Tibial nerve (tissue), 4 donors: ENCODE measurements around the gene TPM2. TPM values are rescaled to one million over a fixed set of nuclear protein-coding genes. Genes with fewer than 3 reads are reported as not detected.
"Not testable (repeated sequence)": the region's sequence is repeated elsewhere in the genome, so short reads cannot be mapped to it uniquely, and the experiment has no call there.

Experiments used
- DNase-seq, 2 donors: peaks; one replicate each; pipeline ENCODE4 v3.0.0-alpha.2; 2019; ENCODE audit warnings: low spot score in 2 of 2
- H3K27ac ChIP-seq, 4 donors: fragments of 200-600 bp; sonication (generic) in 3 of 4; one replicate each; pipeline ENCODE4 v1.5.1; 2017 to 2019; ENCODE audit warnings: mild to moderate bottlenecking in 1 of 4
- H3K27me3 ChIP-seq, 2 donors: fragments of 200-600 bp; sonication (generic) in 1 of 2; one replicate each; pipeline versions ENCODE4 v1.5.1 to v1.6.0; 2017 to 2019
- H3K36me3 ChIP-seq, 3 donors: fragments of 200-600 bp; sonication (generic); one replicate each; pipeline ENCODE4 v1.5.1; 2018 to 2019
- H3K4me1 ChIP-seq, 4 donors: fragments of 200-600 bp; sonication (generic) in 3 of 4; one replicate each; pipeline ENCODE4 v1.5.1; 2017 to 2019
- H3K4me3 ChIP-seq, 4 donors: fragments of 200-600 bp; sonication (generic) in 3 of 4; one replicate each; pipeline ENCODE4 v1.5.1; 2017 to 2019; ENCODE audit warnings: mild to moderate bottlenecking in 1 of 4, moderate library complexity in 1 of 4
- H3K9me3 ChIP-seq, 4 donors: fragments of 200-600 bp; sonication (generic) in 3 of 4; one replicate each; pipeline ENCODE4 v1.5.1; 2017 to 2019
- EP300 ChIP-seq, 2 donors: sonication (generic); formaldehyde crosslinking; IDR thresholded peaks; one replicate each; pipeline ENCODE4 v1.6.1; 2017; ENCODE audit warnings: antibody characterized with exemption in 2 of 2, mild to moderate bottlenecking in 1 of 2
- POLR2A ChIP-seq, 2 donors: fragments of 450-650 bp; IDR thresholded peaks; one replicate each; pipeline ENCODE4 v1.6.1; 2017; ENCODE audit warnings: antibody characterized with exemption in 2 of 2, mild to moderate bottlenecking in 2 of 2, moderate library complexity in 2 of 2
- WGBS, 2 donors: methylation state at CpG; one replicate each; pipeline ENCODE4 v1.1.5; 2018; 5-methylcytosine and 5-hydroxymethylcytosine counted together
- total RNA-seq, 4 donors: library from RNA; depleted of rRNA; stranded (reverse); fragments of >200 nt; gene quantifications; one replicate each; pipeline ENCODE4 v1.1.0, GENCODE V29; 2016
- TF ChIP-seq, protein P1 (sequence below), 5 experiments: fragments of 200-600 bp in 3 of 5; fragments of 450-650 bp in 2 of 5; sonication (generic) in 3 of 5; IDR thresholded peaks; one replicate each; pipeline ENCODE4 v1.5.1; 2016 to 2019; ENCODE audit warnings: antibody characterized with exemption in 5 of 5, mild to moderate bottlenecking in 3 of 5, moderate library complexity in 2 of 5

Gene TPM2
- total RNA-seq, 4 donors from 2014 or later = 229 to 350 (median 289) TPM

DNA sequence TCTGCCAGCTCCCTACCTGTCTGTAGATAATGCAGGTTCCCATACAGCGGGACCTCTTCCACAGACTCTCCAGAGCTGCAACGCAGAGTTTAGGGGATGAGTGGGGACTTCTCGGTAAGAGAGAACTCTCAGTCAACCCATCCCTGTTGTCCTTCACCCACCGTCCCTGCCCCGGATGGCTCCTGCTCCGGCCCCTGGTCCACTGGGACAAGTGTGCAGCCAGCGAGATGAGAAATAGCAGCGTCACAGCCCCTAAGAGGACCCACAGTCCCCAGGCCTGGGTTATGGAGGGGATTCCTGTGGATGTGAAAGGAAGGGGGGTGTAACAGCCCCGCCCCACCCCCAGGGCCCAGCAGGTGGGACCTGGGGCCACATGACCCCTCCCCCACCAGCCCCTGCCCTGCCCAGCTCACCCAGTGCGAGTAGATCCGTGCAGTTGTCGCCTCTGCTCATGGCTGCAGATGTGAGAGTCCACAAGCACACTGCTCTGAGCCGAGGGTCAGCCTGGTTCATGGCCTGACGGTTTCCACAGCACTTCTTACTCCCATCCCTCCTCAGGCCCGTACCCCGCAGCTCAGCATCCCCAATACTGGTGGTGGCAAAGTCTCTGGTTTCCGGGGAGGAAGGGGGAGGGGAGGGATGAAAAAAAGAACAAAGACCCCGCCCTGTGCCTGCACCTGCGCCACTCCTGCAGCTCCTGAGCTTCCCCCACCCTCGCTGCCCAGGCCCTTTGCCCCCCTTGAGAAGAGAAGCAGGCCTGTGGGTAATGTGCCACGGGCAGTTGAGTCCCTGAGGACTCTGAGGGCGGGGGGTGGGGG is 39.2 kb downstream of the TPM2 start, which contains the start of gene SIT1:
SIT1 (minus strand) TSS at position 591 of the 818 bp plus-strand sequence; CDS start at position 513, 78 bp downstream.
- no peaks in the 10 kb centered on the region for H3K27me3 ChIP-seq
- DNase-seq = no peak
- TF ChIP-seq, protein P1, sequence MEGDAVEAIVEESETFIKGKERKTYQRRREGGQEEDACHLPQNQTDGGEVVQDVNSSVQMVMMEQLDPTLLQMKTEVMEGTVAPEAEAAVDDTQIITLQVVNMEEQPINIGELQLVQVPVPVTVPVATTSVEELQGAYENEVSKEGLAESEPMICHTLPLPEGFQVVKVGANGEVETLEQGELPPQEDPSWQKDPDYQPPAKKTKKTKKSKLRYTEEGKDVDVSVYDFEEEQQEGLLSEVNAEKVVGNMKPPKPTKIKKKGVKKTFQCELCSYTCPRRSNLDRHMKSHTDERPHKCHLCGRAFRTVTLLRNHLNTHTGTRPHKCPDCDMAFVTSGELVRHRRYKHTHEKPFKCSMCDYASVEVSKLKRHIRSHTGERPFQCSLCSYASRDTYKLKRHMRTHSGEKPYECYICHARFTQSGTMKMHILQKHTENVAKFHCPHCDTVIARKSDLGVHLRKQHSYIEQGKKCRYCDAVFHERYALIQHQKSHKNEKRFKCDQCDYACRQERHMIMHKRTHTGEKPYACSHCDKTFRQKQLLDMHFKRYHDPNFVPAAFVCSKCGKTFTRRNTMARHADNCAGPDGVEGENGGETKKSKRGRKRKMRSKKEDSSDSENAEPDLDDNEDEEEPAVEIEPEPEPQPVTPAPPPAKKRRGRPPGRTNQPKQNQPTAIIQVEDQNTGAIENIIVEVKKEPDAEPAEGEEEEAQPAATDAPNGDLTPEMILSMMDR (IDR thresholded peaks at IDR 0.05) = no peak
- TF ChIP-seq EP300 (IDR thresholded peaks at IDR 0.05) (no peak), POLR2A (IDR thresholded peaks at IDR 0.05) (no peak)
- H3K27ac ChIP-seq = peak within 1 kb of the TSS in 1 of 4 donors; percentile 63
- no peaks in the 10 kb centered on the region for H3K9me3 ChIP-seq
- no peaks in the 10 kb centered on the region for H3K36me3 ChIP-seq
- H3K4me3 ChIP-seq = peak within 1 kb of the TSS in 1 of 4 donors; percentile 45
- H3K4me1 ChIP-seq = peaks cover 0 to 12% (median 6%) of the 10 kb centered on the region in 4 donors
- WGBS, 2 donors = 49 to 65% methylated on average over 19 to 21 of the region's 22 CpGs

DNA sequence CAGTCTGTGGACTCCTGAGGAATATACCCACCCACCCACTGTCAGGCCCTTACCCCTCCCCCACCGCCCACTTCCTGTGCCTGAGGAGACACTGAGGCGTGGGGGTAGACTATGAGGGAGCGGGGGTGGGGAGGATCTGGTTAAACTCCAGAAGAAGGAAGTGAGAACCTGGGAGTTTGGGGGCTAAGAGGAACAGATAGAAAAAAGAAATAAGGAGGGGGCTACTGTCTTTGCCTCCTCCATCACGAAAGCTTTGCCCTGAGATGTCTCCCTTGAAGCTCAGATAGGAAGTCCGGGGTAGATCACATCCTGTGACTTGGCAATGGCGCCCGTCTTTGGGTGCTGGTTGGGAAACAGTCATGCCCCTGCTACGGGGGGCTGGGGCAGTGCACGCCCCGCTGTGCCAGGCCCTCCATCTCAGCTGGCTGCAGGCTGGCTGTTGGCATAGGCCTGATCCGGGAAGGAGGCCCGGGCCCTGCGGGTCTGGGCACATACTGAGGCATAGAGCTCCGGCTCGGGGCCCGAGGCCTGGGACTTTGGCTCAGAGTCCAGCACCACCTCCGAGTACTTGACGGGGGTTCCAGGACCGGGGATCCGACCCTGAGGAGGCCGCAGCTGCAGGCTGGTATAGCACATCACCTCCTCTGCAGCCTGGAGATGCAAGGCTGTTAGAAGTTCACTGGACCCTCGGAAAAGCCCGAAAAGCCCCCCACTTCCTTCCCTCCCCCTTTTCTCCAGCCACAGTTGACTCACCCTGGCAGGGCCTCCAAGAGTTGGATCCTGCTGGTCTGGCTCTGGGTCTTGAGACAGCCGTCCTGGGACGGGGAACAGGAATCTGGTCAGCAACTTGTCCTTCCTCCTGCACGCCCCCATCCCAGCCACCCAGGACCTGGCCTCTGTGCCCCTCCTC is 40.0 kb downstream of the TPM2 start:
- Histone ChIP-seq H3K9me3 (no peaks in the 10 kb centered on the region), H3K27ac (peak overlapping the region in 1 of 4 donors; percentile 63), H3K4me3 (peak overlapping the region in 1 of 4 donors; percentile 45), H3K36me3 (no peaks in the 10 kb centered on the region), H3K4me1 (peaks cover 0 to 16% (median 6%) of the 10 kb centered on the region in 4 donors), H3K27me3 (no peaks in the 10 kb centered on the region)
- DNase-seq = no peak
- TF ChIP-seq POLR2A (IDR thresholded peaks at IDR 0.05) (no peak), EP300 (IDR thresholded peaks at IDR 0.05) (no peak)
- TF ChIP-seq, protein P1 (IDR thresholded peaks at IDR 0.05) = no peak
- 69 to 82% methylated on average over 19 to 26 of the region's 26 CpGs for WGBS, 2 donors

DNA sequence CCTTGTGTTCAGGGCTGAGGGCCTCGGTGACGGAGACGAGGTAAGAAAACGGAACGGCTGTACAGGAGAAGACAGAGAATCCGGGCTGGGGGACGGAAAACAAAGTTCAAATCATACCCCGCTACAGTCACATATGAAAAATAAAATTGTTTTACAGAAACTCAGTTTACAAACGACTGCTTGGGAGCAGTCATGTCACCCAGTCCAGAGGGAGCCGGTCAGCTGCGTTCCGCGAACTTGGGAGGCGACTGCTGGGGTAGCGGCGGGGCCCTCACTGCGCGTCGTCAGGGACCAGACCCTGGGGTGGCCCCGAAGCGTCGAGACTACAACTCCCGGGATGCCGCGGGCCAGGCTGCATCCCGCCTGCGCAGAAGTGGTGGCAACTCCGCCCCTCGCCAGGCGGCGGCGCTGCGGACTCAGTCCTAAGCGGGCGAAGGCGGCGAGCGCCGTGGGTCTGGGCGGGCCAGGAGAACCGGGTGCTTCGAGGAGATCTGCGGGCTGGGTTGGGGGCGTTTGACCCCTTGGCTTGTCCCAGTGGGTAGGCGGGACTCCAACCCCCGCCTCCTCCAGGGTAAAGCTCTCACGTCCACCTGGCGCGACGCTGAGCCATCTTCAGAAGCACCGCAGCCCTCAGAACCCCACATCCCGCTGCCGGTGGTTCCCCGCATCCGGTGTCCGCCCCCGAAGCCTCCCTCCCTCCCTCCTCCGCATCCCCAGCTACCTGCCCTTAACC is 43.0 kb downstream of the TPM2 start:
- peak; percentile 89 to 95 for DNase-seq
- 0 to 1% methylated on average over 22 to 44 of the region's 58 CpGs for WGBS, 2 donors
- Histone ChIP-seq H3K36me3 (no peaks in the 10 kb centered on the region), H3K4me1 (peaks cover 0 to 16% (median 6%) of the 10 kb centered on the region in 4 donors), H3K9me3 (no peaks in the 10 kb centered on the region), H3K4me3 (peak overlapping the region; percentile 34 to 73 (median 58)), H3K27ac (peak overlapping the region; percentile 82 to 94 (median 86)), H3K27me3 (no peaks in the 10 kb centered on the region)
- TF ChIP-seq EP300 (IDR thresholded peaks at IDR 0.05) (peak; percentile 81 to 96), POLR2A (IDR thresholded peaks at IDR 0.05) (peak; percentile 74 to 85)
- TF ChIP-seq, protein P1 (IDR thresholded peaks at IDR 0.05) = peak; percentile 94 to 99 (median 99)

DNA sequence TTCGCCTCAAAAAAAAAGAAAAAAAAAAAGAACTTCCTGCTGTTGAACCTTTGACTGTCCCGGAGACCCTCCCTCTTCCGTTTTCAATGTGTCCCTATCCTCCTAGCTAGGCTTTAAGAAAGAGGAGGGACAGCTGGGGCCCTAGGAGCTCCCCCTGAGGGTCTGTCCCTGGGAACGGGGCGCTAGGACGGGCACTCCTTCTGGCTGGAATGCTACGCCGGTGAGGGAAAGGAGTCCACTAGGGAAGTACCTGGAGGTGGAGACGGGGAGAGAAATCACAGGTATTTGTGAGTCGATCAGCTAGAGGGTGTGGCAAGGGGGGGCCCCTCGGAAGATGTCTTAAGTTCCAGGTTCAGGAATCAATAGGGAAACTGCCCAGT is 43.6 kb downstream of the TPM2 start:
- Histone ChIP-seq H3K4me1 (peaks cover 0 to 16% (median 6%) of the 10 kb centered on the region in 4 donors), H3K4me3 (peak overlapping the region; percentile 34 to 73 (median 58)), H3K27me3 (no peaks in the 10 kb centered on the region), H3K36me3 (no peaks in the 10 kb centered on the region), H3K27ac (peak overlapping the region; percentile 82 to 94 (median 86)), H3K9me3 (no peaks in the 10 kb centered on the region)
- 1 to 4% methylated on average over 11 of the region's 11 CpGs for WGBS, 2 donors
- TF ChIP-seq, protein P1 (IDR thresholded peaks at IDR 0.05) = no peak
- TF ChIP-seq EP300 (IDR thresholded peaks at IDR 0.05) (no peak), POLR2A (IDR thresholded peaks at IDR 0.05) (no peak)
- DNase-seq = peak in 1 of 2 donors; percentile 42

DNA sequence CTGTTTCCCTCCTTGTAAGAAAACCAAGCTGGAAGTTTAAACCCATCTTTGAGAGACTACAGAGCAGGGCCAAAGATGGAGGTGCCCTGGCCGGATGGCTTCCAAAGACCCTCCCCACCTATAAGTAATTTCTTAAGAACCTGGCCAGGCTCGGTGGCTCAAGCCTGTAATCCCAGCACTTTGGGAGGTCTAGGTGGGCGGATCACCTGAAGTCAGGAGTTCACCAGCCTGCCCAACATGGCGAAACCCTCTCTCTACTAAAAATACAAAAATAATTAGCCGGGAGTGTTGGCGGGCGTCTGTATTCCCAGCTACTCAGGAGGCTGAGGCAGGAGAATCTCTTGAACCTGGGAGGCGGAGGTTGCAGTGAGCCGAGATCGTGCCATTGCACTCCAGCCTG is 44.0 kb downstream of the TPM2 start:
- peak overlapping the region; percentile 82 to 94 (median 86) for H3K27ac ChIP-seq
- not testable (repeated sequence) for H3K9me3 ChIP-seq, H3K27me3 ChIP-seq, DNase-seq, H3K36me3 ChIP-seq
- H3K4me1 ChIP-seq = peaks cover 0 to 16% (median 6%) of the 10 kb centered on the region in 4 donors
- peak overlapping the region in 3 of 4 donors; percentile 42 to 73 (median 73) for H3K4me3 ChIP-seq
- 39 to 43% methylated on average over 10 of the region's 10 CpGs for WGBS, 2 donors
